H9 (cell line): Measurements from ENCODE around the gene SYK. TPM values are rescaled to one million over a fixed set of nuclear protein-coding genes. Genes with fewer than 3 reads are reported as not detected.

Experiments
- DNase-seq: peaks from one replicate; pipeline ENCODE4 v3.0.0-alpha.2; 2017
- H2AFZ ChIP-seq: one replicate; pipeline ENCODE4 v1.6.1; 2013; ENCODE audit warnings: mild to moderate bottlenecking, low read length, control low read depth, moderate library complexity
- H2AK5ac ChIP-seq: 2 replicates; pipeline ENCODE4 v1.6.1; 2013; ENCODE audit warnings: low read length, control low read depth, mixed read lengths; ENCODE audit not compliant: insufficient read length
- H2BK120ac ChIP-seq: one replicate; pipeline ENCODE4 v1.6.1; 2013; ENCODE audit warnings: low read depth, mild to moderate bottlenecking, low read length, control low read depth, inconsistent platforms; ENCODE audit not compliant: poor library complexity, severe bottlenecking
- H2BK12ac ChIP-seq: 2 replicates; pipeline ENCODE4 v1.6.1; 2013; ENCODE audit warnings: low read length, control low read depth, mixed read lengths, low read depth; ENCODE audit not compliant: insufficient read length
- H2BK15ac ChIP-seq: 2 replicates; pipeline ENCODE4 v1.6.1; 2013; ENCODE audit warnings: low read depth, low read length, control low read depth
- H2BK20ac ChIP-seq: one replicate; pipeline ENCODE4 v1.6.1; 2013; ENCODE audit warnings: low read depth, mild to moderate bottlenecking, low read length, control low read depth, inconsistent platforms; ENCODE audit not compliant: poor library complexity, severe bottlenecking
- H2BK5ac ChIP-seq: 2 replicates; pipeline ENCODE4 v1.6.1; 2013; ENCODE audit warnings: low read length, control low read depth, mixed read lengths; ENCODE audit not compliant: insufficient read length
- H3K14ac ChIP-seq: 2 replicates; pipeline ENCODE4 v1.6.1; 2013; ENCODE audit warnings: low read length, control low read depth; ENCODE audit not compliant: insufficient read depth
- H3K18ac ChIP-seq: 2 replicates; pipeline ENCODE4 v1.6.1; 2013; ENCODE audit warnings: low read depth, mild to moderate bottlenecking, mixed read lengths, low read length, control low read depth; ENCODE audit not compliant: insufficient read length
- H3K23ac ChIP-seq: 2 replicates; pipeline ENCODE4 v1.6.1; 2013; ENCODE audit warnings: low read length, control low read depth, mixed read lengths, low read depth; ENCODE audit not compliant: insufficient read length
- H3K23me2 ChIP-seq: 2 replicates; pipeline ENCODE4 v1.6.1; 2013; ENCODE audit warnings: low read depth, mild to moderate bottlenecking, mixed read lengths, low read length, control low read depth; ENCODE audit not compliant: insufficient read length, poor library complexity, severe bottlenecking
- H3K27ac ChIP-seq: 2 replicates; pipeline ENCODE4 v1.5.1; 2013; ENCODE audit warnings: low read length, control low read depth, mixed read lengths, low read depth; ENCODE audit not compliant: insufficient read length
- H3K27me3 ChIP-seq: 2 replicates; pipeline ENCODE4 v1.6.1; 2013; ENCODE audit warnings: low read length, control low read depth, inconsistent platforms; ENCODE audit not compliant: insufficient read depth
- H3K4ac ChIP-seq: 2 replicates; pipeline ENCODE4 v1.6.1; 2013; ENCODE audit warnings: low read depth, mild to moderate bottlenecking, control low read depth, inconsistent platforms, low read length, moderate library complexity
- H3K4me1 ChIP-seq: 2 replicates; pipeline ENCODE4 v1.6.1; 2013; ENCODE audit warnings: low read length, control low read depth, inconsistent platforms; ENCODE audit not compliant: insufficient read depth
- H3K4me2 ChIP-seq: 2 replicates; pipeline ENCODE4 v1.6.1; 2013; ENCODE audit warnings: low read length, control low read depth, mixed read lengths; ENCODE audit not compliant: insufficient read length, insufficient read depth
- H3K56ac ChIP-seq: 2 replicates; pipeline ENCODE4 v1.6.1; 2013; ENCODE audit warnings: low read depth, mild to moderate bottlenecking, mixed read lengths, low read length, control low read depth; ENCODE audit not compliant: insufficient read length
- H3K79me1 ChIP-seq: 2 replicates; pipeline ENCODE4 v1.6.1; 2013; ENCODE audit warnings: low read depth, mild to moderate bottlenecking, moderate library complexity, low read length, control low read depth, inconsistent platforms; ENCODE audit not compliant: insufficient read depth, poor library complexity, severe bottlenecking
- H3K79me2 ChIP-seq: 2 replicates; pipeline ENCODE4 v1.6.1; 2013; ENCODE audit warnings: low read length, control low read depth, inconsistent platforms; ENCODE audit not compliant: insufficient read depth
- H3K9ac ChIP-seq: 2 replicates; pipeline ENCODE4 v1.6.1; 2013; ENCODE audit warnings: low read length, control low read depth, mixed read lengths; ENCODE audit not compliant: insufficient read length; ENCODE audit errors: extremely low read depth
- H3K9me3 ChIP-seq: one replicate; pipeline ENCODE4 v1.6.1; 2013; ENCODE audit warnings: low read depth, low read length, inconsistent platforms; ENCODE audit not compliant: control insufficient read depth
- H3T11ph ChIP-seq: one replicate; pipeline ENCODE4 v1.6.1; 2013; ENCODE audit warnings: mild to moderate bottlenecking, low read length, control low read depth, inconsistent platforms
- H4K20me1 ChIP-seq: one replicate; pipeline ENCODE4 v1.6.1; 2013; ENCODE audit not compliant: control insufficient read depth, insufficient read length, insufficient read depth
- H4K5ac ChIP-seq: 2 replicates; pipeline ENCODE4 v1.6.1; 2013; ENCODE audit warnings: low read depth, mild to moderate bottlenecking, mixed read lengths, low read length, control low read depth; ENCODE audit not compliant: insufficient read length
- H4K8ac ChIP-seq: replicated peaks from 2 replicates; pipeline ENCODE4 v1.6.1; 2013; ENCODE audit warnings: low read length, control low read depth, mixed read lengths, low read depth; ENCODE audit not compliant: insufficient read length
- H4K91ac ChIP-seq: 2 replicates; pipeline ENCODE4 v1.6.1; 2013; ENCODE audit warnings: low read depth, mild to moderate bottlenecking, moderate library complexity, mixed read lengths, low read length, control low read depth; ENCODE audit not compliant: insufficient read length
- H3K27ac Mint-ChIP-seq, 3 experiments: 2 replicates in 2 of 3; 3 replicates in 1 of 3; pipeline ENCODE4 v1.8.0; 2020 to 2021; ENCODE audit warnings: mixed read lengths in 3 of 3, mild to moderate bottlenecking in 1 of 3, moderate library complexity in 1 of 3
- H3K27me3 Mint-ChIP-seq: 2 replicates; pipeline ENCODE4 v1.8.0; 2021; ENCODE audit warnings: low read depth, mild to moderate bottlenecking, moderate library complexity, mixed read lengths
- H3K36me3 Mint-ChIP-seq, 3 experiments: 2 replicates in 2 of 3; 3 replicates in 1 of 3; pipeline ENCODE4 v1.8.0; 2020 to 2021; ENCODE audit warnings: low read depth in 3 of 3, mixed read lengths in 3 of 3; ENCODE audit not compliant: insufficient read depth in 1 of 3
- H3K4me1 Mint-ChIP-seq, 2 experiments: 2 replicates each; pipeline ENCODE4 v1.8.0; 2020; ENCODE audit warnings: mixed read lengths in 2 of 2
- H3K4me3 Mint-ChIP-seq, 2 experiments: 2 replicates in 1 of 2; 3 replicates in 1 of 2; pipeline ENCODE4 v1.8.0; 2020 to 2021; ENCODE audit warnings: mild to moderate bottlenecking in 2 of 2, mixed read lengths in 2 of 2, moderate library complexity in 1 of 2
- H3K9me3 Mint-ChIP-seq, 2 experiments: 2 replicates in 1 of 2; 3 replicates in 1 of 2; pipeline ENCODE4 v1.8.0; 2020; ENCODE audit warnings: mild to moderate bottlenecking in 2 of 2, mixed read lengths in 2 of 2, moderate library complexity in 1 of 2
- WGBS: extraction: QIAGEN DNeasy Blood & Tissue Kit; methylation state at CpG from one replicate; pipeline ENCODE4 v1.1.7; 2013; ENCODE audit warnings: missing lambda C conversion rate, low lambda C conversion rate, mixed read lengths; ENCODE audit not compliant: insufficient read length; ENCODE audit errors: extremely low coverage; 5-methylcytosine and 5-hydroxymethylcytosine counted together
- total RNA-seq: library from RNA; stranded (reverse); gene quantifications from 2 replicates; pipeline ENCODE4 v1.2.1, GENCODE V29; 2021
- TF ChIP-seq, protein P1 (sequence below): fragments of 200-600 bp; sonication (generic); conservative IDR thresholded peaks from 3 replicates; pipeline ENCODE4 v1.8.0; 2021; ENCODE audit warnings: antibody characterized with exemption, mild to moderate bottlenecking

The SYK gene
- total RNA-seq, 1 experiment from 2014 or later = 7.9 TPM

DNA sequence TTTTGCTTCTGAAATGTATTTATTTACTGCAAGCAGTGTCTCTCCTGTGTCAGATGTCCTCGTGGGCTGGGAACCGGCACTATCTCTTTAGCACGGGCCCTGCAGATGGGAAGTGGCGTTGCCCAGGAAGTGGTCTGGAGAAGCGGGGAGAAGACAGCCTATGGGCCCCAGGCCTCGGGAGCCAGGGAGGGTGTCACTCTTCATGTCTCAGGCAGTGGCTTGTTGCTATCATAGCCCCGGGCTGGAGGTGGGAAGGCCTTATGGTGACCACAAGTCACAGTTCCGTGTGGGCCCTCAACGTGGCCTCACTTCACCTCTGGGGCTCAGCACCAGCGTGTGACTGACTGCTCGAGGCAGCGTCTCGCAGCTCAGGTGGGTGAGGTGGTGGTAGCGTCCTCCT lies 41.4 kb downstream of the SYK start:
- no CpG with 5 or more reads among the region's 14 CpGs for WGBS
- Histone ChIP-seq H3K14ac (no peak overlapping the region), H3K4me2 (no peak overlapping the region), H2BK15ac (no peak overlapping the region), H4K8ac (no peak overlapping the region), H3K56ac (no peak overlapping the region), H3T11ph (no peak overlapping the region), H3K23ac (no peak overlapping the region), H3K79me1 (no peaks in the 10 kb centered on the region), H3K27ac (no peak overlapping the region), H3K23me2 (no peaks in the 10 kb centered on the region), H4K5ac (no peak overlapping the region), H2BK12ac (no peak overlapping the region), H3K79me2 (no peaks in the 10 kb centered on the region), H2BK5ac (no peak overlapping the region), H3K4ac (no peak overlapping the region), H3K9ac (no peak overlapping the region), H4K20me1 (no peaks in the 10 kb centered on the region), H3K9me3 (no peaks in the 10 kb centered on the region), H2AK5ac (no peak overlapping the region), H2AFZ (no peak overlapping the region), H3K4me1 (no peaks in the 10 kb centered on the region), H2BK20ac (no peak overlapping the region), H3K27me3 (no peaks in the 10 kb centered on the region), H4K91ac (no peak overlapping the region), H3K18ac (no peak overlapping the region), H2BK120ac (no peak overlapping the region)
- Mint-ChIP-seq H3K9me3 (no peaks in the 10 kb centered on the region), H3K27me3 (no peaks in the 10 kb centered on the region), H3K4me1 (no peaks in the 10 kb centered on the region), H3K36me3 (no peaks in the 10 kb centered on the region), H3K4me3 (no peak overlapping the region), H3K27ac (no peak overlapping the region; a peak in 1 of 7 replicates)
- TF ChIP-seq, protein P1, sequence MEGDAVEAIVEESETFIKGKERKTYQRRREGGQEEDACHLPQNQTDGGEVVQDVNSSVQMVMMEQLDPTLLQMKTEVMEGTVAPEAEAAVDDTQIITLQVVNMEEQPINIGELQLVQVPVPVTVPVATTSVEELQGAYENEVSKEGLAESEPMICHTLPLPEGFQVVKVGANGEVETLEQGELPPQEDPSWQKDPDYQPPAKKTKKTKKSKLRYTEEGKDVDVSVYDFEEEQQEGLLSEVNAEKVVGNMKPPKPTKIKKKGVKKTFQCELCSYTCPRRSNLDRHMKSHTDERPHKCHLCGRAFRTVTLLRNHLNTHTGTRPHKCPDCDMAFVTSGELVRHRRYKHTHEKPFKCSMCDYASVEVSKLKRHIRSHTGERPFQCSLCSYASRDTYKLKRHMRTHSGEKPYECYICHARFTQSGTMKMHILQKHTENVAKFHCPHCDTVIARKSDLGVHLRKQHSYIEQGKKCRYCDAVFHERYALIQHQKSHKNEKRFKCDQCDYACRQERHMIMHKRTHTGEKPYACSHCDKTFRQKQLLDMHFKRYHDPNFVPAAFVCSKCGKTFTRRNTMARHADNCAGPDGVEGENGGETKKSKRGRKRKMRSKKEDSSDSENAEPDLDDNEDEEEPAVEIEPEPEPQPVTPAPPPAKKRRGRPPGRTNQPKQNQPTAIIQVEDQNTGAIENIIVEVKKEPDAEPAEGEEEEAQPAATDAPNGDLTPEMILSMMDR = no peak
- no peak for DNase-seq
